ENCODE measurements around the gene GPR61.

Gene GPR61

GRCh38 chr1:109508001-109508872 is 31.4 kb upstream of the GPR61 start:
- no peak for DNase-seq (ENCODE audit: extremely low spot score)
- CTCF ChIA-PET, result interaction anchor here (1.6 to 43.8 kb wide), 4 partner anchors 8 to 132 kb away, joined by 7 to 1898 read pairs (median 207); partner anchors contain the start of genes CYB561D1 and GPR61
- TF ChIP-seq CTCF (IDR thresholded peaks at IDR 0.05; ENCODE audit: control extremely low read depth, extremely low read depth, low read depth, missing control alignments), result no peak
- POLR2A ChIA-PET, result interaction anchor here (0.5 kb wide), 1 partner anchor 17 kb away, joined by 4 read pairs; no protein-coding TSS in a partner anchor

DNA sequence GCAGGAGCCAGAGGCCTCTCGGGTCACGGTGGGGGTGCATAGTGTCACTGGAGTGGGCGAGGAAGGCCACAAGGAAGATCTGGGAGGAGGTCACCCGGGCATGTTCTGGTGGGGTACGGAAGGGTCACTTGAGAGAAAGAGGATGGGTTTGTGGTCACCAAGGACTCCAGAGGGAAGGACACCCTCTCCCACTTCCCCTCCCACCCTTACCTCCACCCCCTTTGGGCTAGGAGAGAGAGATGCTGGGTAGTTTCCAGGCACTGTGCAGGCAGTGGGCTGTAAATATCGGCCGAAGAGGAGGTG is 30.8 kb upstream of the GPR61 start:
- DNase-seq (ENCODE audit: extremely low spot score), result no peak
- TF ChIP-seq CTCF (IDR thresholded peaks at IDR 0.05; ENCODE audit: control extremely low read depth, extremely low read depth, low read depth, missing control alignments), result no peak
- CTCF ChIA-PET, result interaction anchor here (1.1 to 43.8 kb wide), 4 partner anchors 13 to 265 kb away, joined by 4 to 1898 read pairs (median 206); partner anchors contain the start of genes CYB561D1 and GPR61
- POLR2A ChIA-PET, result interaction anchor here (0.5 to 1.0 kb wide), 2 partner anchors 16 to 23 kb away, joined by 3 to 4 read pairs; no protein-coding TSS in a partner anchor

GRCh38 chr1:109509176-109510134 is 30.2 kb upstream of the GPR61 start, which contains the start of gene AMIGO1:
Gene AMIGO1 (minus strand): TSS chr1:109509727. CDS start chr1:109508912, 815 bp downstream.
- DNase-seq (ENCODE audit: extremely low spot score), result peak; percentile 75
- CTCF ChIA-PET, result interaction anchor here (1.1 to 43.8 kb wide), 5 partner anchors 11 to 265 kb away, joined by 3 to 1898 read pairs (median 4); partner anchors contain the start of genes CYB561D1 and GPR61
- POLR2A ChIA-PET, result interaction anchor here (0.5 to 1.0 kb wide), 2 partner anchors 16 to 24 kb away, joined by 3 to 4 read pairs; no protein-coding TSS in a partner anchor
- no peak for TF ChIP-seq CTCF (IDR thresholded peaks at IDR 0.05; ENCODE audit: control extremely low read depth, extremely low read depth, low read depth, missing control alignments)

GRCh38 chr1:109513110-109513710 is 26.5 kb upstream of the GPR61 start:
- TF ChIP-seq CTCF (IDR thresholded peaks at IDR 0.05; ENCODE audit: control extremely low read depth, extremely low read depth, low read depth, missing control alignments), result no peak
- POLR2A ChIA-PET, result no interaction called here
- CTCF ChIA-PET, result interaction anchor here (19.3 to 43.8 kb wide), 2 partner anchors 18 to 21 kb away, joined by 406 to 1898 read pairs; partner anchors contain the start of genes CYB561D1 and GPR61

GRCh38 chr1:109514846-109515245 is 24.8 kb upstream of the GPR61 start:
- DNase-seq (ENCODE audit: extremely low spot score), result no peak
- ChIA-PET CTCF (interaction anchor here (1.1 to 43.8 kb wide), 5 partner anchors 10 to 470 kb away, joined by 3 to 1898 read pairs (median 19); partner anchors contain the start of genes AHCYL1, CYB561D1 and GPR61), POLR2A (no interaction called here)
- no peak for TF ChIP-seq CTCF (IDR thresholded peaks at IDR 0.05; ENCODE audit: control extremely low read depth, extremely low read depth, low read depth, missing control alignments)

More at GRCh38 chr1:109513110-109513710, 26.5 kb upstream of the GPR61 start:
- no peak for DNase-seq (ENCODE audit: extremely low spot score)
